GM12873 (cell line): ENCODE results near the gene STIM2.

ENCODE experiments used
- TF ChIP-seq, protein P1 (sequence below): IDR thresholded peaks from 2 replicates; pipeline ENCODE4 v1.5.1; 2012; ENCODE audit warnings: low read depth, mild to moderate bottlenecking, moderate library complexity, low read length, control low read depth; ENCODE audit not compliant: insufficient read depth; ENCODE audit errors: missing control alignments

The STIM2 gene

DNA sequence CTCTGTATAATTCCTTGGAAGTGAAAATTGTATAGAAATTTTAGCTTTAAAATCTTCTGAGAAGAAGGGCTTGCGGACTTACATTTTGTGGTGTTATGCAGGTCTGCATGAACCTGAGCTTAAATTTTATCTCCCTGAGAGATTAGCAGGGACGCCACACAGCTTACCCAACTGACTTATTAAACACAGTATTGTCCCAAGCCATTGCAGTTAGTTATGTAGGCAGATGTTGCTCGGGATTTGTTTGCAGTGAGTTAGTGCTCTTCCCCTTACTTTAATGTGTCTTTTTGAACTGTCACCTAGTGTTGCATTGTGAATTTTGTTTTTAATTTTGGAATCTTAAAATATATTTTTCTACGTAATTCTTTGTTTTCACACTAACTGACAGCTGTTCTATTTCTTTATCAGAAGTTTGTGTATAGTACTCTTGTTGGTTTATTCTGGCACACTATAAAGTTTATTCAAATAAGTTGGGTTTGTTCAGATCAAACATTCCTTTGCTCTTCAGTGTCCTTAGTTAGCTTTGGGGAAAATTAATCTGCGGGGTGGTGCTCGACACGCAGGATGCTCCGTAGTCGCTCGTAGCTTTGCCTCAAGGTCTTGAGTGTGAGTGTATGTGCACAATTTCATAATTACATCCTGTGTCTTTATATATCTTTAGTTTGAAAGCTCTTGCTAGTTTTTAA is 145.4 kb downstream of the STIM2 start:
- TF ChIP-seq, protein P1, sequence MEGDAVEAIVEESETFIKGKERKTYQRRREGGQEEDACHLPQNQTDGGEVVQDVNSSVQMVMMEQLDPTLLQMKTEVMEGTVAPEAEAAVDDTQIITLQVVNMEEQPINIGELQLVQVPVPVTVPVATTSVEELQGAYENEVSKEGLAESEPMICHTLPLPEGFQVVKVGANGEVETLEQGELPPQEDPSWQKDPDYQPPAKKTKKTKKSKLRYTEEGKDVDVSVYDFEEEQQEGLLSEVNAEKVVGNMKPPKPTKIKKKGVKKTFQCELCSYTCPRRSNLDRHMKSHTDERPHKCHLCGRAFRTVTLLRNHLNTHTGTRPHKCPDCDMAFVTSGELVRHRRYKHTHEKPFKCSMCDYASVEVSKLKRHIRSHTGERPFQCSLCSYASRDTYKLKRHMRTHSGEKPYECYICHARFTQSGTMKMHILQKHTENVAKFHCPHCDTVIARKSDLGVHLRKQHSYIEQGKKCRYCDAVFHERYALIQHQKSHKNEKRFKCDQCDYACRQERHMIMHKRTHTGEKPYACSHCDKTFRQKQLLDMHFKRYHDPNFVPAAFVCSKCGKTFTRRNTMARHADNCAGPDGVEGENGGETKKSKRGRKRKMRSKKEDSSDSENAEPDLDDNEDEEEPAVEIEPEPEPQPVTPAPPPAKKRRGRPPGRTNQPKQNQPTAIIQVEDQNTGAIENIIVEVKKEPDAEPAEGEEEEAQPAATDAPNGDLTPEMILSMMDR, result no peak

DNA sequence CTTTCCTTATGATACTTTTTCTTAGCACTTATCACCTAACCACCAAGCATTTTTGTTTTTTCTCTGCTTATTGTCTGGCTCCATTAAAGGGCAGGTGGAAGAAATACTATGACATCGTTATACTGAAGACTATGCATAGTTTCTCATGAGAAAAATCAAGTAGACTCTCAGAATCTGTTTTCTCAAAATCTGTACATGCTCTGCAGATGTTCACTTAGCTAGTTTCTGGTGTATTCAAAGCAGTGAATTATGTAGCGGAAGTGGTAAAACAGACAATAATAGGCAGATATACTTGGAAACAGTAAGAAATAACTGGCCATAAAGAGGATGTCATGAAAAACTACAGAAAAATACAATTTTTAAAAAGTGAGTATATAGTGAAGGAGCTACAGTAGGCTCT is 146.0 kb downstream of the STIM2 start:
- TF ChIP-seq, protein P1, result no peak

DNA sequence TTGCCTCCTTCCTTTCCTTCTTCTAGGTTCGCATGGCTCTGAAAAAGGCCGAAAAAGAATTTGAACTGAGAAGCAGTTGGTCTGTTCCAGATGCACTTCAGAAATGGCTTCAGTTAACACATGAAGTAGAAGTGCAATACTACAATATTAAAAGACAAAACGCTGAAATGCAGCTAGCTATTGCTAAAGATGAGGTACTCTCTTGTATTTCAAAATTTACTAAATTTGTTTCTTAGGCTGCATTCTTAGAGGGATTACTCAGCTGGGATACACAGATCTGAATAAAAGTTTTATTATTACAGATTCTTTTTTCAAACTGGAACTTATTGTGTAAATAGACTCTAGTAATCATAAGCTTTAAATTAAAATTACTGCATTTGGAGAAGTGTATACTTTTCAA is 146.9 kb downstream of the STIM2 start:
- TF ChIP-seq, protein P1, result no peak

DNA sequence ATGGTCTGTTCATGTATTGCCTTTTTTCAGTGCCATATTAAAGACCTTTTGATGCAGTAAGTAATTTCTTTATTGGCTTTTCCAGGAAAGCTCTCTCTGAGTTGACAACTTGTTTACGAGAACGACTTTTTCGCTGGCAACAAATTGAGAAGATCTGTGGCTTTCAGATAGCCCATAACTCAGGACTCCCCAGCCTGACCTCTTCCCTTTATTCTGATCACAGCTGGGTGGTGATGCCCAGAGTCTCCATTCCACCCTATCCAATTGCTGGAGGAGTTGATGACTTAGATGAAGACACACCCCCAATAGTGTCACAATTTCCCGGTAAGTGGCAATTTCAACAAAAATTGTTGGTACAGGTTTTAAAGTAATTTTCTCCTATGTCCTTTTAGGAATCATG is 148.0 kb downstream of the STIM2 start:
- TF ChIP-seq, protein P1, result no peak

DNA sequence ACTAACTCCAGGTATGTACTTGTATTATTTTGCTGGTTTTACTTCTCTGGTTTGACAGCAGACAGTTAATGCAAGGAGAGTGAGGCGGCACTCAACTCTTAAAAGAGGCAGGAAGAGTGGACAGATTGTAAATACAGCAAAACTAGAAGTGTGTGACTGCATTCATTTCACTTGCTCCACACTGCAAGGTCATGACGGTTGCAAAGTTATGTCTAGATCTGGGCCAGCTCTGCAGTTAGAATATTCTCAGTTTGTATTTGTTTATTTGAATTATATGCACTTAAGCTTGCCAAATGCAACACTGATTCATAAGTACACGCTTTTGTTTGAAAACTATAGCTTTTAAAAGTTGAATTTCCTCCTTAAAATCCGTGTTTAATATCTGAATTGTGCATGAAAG is 148.9 kb downstream of the STIM2 start:
- TF ChIP-seq, protein P1, result no peak

DNA sequence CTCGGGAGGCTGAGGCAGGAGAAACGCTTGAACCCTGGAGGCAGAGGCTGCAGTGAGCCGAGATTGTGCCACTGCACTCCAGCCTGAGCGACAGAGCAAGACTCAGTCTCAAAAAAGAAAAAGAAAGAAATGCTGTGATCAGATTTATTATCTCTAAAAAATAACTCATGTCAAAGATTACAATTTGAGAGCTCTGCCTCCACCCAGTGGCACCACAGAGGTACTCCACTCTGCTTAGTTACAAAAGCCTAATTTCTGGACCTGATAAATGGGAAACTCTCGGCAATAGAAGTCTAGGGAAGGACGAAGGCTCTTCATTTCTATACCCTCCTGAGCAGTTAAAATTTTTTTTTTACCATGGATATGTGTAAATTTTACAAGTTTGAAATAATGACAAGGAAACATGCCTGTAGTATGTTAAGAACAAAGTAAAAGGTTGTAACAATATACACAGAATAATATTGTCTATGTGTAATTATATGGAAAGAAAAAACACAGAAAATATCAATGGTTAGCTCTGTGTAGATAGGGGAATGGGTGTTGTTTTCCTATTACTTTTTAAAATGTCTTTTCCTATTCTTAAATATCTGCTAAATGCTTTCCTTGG is 149.8 kb downstream of the STIM2 start:
- TF ChIP-seq, protein P1, result peak; percentile 81

DNA sequence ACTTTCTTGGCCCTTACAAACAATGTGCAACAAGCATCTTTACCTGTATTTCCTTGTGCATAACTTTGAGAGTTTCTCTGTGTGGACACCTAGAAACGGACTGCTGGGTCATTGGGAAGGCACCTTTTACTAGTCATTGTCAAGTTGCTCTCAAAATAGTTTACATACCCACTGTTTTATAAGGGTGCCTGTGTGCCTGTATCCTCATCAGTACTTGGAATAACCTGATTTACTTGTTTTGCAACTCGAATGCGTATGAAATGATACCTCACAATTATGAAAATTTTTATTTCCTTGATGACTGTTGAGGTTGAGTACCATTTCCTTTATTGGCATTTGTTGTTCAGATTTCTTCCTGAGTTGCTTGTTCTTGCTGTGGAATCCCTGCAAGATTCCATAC is 150.8 kb downstream of the STIM2 start:
- TF ChIP-seq, protein P1, result no peak
